Hepatocyte (in vitro differentiated cells): ENCODE measurements around the gene WDR74.

Experiments
- EZH2 ChIP-seq: fragments of 200-600 bp; sonication (generic); IDR thresholded peaks from 2 replicates; pipeline ENCODE4 v1.6.1; 2016; ENCODE audit warnings: antibody characterized with exemption, mild to moderate bottlenecking, borderline replicate concordance
- EZH2phosphoT487 ChIP-seq: fragments of 200-600 bp; sonication (generic); IDR thresholded peaks from one replicate; pipeline ENCODE4 v1.6.1; 2018; ENCODE audit warnings: antibody characterized with exemption, mild to moderate bottlenecking, low read depth, moderate library complexity; ENCODE audit not compliant: unreplicated experiment, severe bottlenecking
- TF ChIP-seq, protein P1 (sequence below): fragments of 200-600 bp; sonication (generic); IDR thresholded peaks from 2 replicates; pipeline ENCODE4 v1.5.1; 2016; ENCODE audit warnings: antibody characterized with exemption, mild to moderate bottlenecking; ENCODE audit not compliant: poor library complexity

DNA sequence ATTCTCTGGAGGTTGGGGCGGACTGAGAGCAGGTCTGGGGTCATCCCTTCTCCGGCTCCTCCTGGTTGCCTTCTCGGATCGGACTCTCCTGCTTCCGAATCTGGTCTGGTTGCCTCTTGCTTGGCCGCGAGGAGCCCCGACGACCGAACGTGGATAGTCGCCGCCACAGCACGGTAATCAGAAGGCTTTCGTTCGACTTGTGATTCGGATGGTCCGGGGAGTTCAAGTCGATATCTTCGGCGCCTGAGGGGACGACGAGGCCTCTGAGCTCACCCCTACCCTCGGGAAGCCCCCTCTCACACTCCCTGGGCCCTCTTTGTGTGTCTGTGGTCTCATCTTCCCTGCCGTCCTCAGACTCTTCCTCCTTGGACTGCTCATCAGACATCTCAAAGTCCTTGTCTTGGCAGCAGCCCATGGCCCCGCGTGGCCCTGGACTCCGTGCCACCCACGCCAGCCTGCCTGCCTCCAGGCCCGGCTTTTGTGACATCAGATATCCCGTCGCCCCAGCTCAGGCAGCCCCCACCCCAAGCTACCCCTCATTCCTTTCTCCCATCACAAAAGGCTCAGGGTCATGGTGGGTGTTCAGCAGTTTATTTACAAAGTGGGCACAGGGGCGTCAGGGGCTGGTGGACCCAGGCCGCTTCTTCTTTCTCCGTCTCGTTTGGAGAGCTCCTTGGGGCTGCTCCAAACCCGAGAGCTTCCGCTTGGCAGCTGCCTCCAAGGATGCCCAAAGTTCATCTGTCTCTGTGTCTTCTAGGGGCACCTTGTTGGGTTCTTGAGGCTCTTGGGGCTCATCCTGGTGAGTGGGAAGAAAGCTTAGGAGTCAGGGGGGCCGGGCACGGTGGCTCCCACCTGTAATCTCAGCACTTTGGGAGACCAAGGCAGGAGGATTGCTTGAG lies 6.8 kb downstream of the WDR74 start, which contains the start of gene TEX54:
- TF ChIP-seq EZH2 (no peak), EZH2phosphoT487 (no peak)
- TF ChIP-seq, protein P1, sequence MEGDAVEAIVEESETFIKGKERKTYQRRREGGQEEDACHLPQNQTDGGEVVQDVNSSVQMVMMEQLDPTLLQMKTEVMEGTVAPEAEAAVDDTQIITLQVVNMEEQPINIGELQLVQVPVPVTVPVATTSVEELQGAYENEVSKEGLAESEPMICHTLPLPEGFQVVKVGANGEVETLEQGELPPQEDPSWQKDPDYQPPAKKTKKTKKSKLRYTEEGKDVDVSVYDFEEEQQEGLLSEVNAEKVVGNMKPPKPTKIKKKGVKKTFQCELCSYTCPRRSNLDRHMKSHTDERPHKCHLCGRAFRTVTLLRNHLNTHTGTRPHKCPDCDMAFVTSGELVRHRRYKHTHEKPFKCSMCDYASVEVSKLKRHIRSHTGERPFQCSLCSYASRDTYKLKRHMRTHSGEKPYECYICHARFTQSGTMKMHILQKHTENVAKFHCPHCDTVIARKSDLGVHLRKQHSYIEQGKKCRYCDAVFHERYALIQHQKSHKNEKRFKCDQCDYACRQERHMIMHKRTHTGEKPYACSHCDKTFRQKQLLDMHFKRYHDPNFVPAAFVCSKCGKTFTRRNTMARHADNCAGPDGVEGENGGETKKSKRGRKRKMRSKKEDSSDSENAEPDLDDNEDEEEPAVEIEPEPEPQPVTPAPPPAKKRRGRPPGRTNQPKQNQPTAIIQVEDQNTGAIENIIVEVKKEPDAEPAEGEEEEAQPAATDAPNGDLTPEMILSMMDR, result no peak
